NCI-H345 (cell line): Measurements from ENCODE around the gene CFAP61.
"Not testable (repeated sequence)": the region's sequence is repeated elsewhere in the genome, so short reads cannot be mapped to it uniquely, and the experiment has no call there.

ENCODE experiments used
- DNase-seq: peaks from one replicate; lab custom pipeline; 2025; lab: John Stamatoyannopoulos, UW

Gene CFAP61

GRCh38 chr20:20209684-20210083 lies 157.4 kb downstream of the CFAP61 start:
- no peak for DNase-seq

DNA sequence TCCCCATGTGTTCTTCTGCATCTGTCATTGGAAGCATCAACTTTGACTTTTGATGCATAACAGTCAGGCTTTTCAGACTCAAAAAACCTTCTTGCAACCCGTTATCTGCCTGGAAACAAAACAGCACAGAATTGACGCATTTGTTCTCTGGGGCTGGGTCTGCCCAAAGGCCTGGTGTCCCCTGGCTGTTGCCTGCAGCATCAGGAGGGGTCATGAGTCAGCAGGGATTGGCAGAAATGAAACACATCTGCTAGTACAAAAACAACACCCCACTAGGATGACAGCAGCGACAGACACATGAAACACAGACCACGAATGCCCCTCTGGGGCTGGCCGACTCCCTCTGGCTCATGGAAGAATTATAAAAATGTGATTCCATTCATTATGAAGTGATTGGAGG lies 158.0 kb downstream of the CFAP61 start:
- DNase-seq, result no peak

- DNase-seq, result no peak
Observed at GRCh38 chr20:20210943-20211273, 158.6 kb downstream of the CFAP61 start.

DNA sequence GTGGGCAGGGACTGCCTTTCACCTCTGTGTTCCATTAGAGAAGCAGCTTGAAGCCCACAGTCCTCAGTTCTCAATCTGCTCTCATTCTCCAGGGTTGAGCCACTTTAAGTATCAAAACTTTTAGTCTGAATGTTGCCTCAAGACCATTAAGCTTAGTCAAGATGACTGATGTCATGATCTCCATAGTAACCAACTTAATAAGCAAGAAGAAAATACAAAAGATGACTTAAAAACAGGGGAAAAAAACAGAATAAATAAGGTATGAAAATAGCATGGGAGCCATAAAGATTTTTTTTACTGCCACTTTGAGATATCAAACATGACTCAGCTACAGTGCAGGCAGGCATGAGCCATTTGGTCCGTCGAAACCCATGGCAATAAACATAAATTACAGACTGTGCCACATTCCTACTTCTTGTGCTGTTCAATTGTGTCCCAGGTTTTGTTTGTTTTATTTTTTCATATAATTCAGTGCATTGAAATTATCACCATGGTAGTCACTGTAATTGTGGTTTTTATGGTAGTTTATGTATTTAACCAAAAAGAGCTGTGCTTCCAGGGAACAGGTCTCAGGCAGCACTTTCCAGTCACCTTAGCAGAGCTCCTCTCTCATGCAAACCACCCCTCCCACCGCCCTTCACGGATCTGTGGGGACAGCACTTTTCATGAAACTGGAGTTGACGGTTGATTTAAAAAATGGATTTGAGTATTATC lies 159.1 kb downstream of the CFAP61 start:
- peak; percentile 61 for DNase-seq

- peak; percentile 93 for DNase-seq
Observed at GRCh38 chr20:20211988-20212518, 159.7 kb downstream of the CFAP61 start.

- peak; percentile 96 for DNase-seq
Observed at GRCh38 chr20:20212675-20213096, 160.4 kb downstream of the CFAP61 start.

GRCh38 chr20:20213526-20214121 lies 161.3 kb downstream of the CFAP61 start:
- no peak for DNase-seq

DNA sequence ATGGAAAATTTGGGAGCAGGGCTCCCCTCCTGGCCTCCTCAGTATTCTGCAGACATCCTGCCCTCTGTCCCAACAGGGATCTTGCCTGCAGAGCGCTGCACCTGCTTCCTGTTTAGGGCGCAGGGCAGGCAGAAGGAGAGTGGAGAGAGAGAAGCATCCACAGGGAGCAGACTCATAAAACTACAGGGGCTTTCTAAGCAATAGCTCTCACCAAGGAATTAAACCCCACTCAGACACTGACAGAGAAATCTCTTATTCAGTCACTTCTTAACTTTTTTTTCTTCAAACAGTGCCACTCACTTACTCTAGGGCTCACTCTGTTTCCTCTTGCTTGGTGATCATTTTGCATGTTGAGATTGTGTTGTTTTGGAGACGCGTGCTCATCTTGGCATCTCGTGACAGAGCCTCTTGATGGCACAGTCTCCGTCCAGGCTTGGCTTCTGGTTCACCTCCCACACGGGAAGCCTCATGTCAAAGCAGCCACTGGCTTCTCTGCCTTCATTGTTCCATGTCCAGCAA lies 162.5 kb downstream of the CFAP61 start:
- DNase-seq, result peak; percentile 84

DNA sequence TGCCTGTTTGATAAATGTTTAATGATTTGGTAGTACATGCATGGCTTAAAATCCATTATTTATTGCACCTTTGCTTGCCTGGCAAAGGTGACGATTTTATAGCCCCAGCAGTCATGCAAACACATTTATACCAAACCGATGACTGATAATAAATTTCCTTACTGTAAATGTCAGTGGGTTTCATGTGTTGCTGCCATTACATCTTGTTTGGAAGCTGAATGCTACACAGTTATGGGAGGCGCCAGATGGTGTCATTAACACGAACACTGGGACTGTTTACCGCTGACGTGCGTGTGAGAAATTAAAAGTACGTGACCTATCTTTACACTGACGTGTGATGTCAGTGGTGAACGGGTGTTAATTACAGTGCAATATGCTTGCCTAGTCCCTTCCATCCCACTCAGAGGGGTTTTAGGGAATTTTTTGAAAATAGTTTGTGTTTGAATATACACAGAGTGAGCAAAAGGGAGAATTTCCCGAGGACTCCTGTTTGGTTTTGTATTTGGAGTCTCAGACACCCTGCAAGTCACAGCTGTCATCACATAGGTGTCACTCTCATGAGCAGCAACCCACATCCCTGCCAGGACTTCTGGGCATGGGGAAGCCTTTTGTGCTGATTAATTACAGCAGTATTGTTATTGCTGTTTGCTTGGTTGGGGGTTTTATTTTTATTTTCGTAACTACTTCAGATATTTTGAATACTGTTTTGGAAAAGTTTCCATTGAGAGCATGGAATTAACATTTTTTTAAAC lies 163.8 kb downstream of the CFAP61 start:
- DNase-seq, result peak; percentile 85

GRCh38 chr20:20216941-20217340 lies 164.6 kb downstream of the CFAP61 start:
- no peak for DNase-seq

- peak; percentile 16 for DNase-seq
Observed at GRCh38 chr20:20217621-20218020, 165.3 kb downstream of the CFAP61 start.

- DNase-seq, result not testable (repeated sequence)
Observed at GRCh38 chr20:20218106-20218505, 165.8 kb downstream of the CFAP61 start.

DNA sequence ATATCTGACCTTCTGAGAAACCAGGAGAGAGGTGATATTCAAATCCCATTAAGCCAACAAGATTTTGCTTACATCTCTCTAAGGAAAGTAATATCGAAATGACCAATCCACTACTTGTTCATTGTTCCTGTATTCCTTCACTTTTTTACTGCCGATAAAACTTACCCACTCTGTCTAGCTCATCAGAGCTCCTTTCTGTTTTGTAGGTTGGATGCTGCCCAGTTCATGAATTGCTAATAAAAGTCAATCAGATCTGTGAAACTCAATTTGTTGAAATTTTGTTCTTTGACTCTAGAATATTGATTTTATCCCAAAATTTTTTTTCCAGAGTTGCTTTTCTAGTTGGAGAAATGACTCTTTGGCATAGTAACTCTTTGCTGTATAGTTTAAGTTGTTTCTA lies 166.7 kb downstream of the CFAP61 start:
- no peak for DNase-seq

GRCh38 chr20:20220134-20220533 lies 167.8 kb downstream of the CFAP61 start:
- DNase-seq, result no peak

DNA sequence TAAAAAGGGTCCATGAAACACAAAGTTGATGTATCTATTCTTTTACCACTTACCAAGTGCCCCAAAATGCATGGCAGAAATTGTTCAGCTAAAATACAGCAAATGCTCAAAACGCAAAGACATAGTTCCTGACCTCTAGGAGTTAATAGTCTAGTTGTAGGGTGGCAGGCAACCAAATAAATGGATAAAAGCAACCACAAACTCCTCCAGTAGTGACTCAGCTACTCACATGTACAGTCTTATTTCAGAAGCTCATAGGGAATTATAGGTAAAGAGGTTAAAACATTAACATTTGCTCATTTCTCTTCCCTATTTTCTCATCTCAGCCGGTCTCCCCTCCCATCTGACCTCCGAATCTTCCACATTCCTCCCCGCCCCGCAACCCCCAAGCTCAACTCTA lies 171.6 kb downstream of the CFAP61 start:
- no peak for DNase-seq

DNA sequence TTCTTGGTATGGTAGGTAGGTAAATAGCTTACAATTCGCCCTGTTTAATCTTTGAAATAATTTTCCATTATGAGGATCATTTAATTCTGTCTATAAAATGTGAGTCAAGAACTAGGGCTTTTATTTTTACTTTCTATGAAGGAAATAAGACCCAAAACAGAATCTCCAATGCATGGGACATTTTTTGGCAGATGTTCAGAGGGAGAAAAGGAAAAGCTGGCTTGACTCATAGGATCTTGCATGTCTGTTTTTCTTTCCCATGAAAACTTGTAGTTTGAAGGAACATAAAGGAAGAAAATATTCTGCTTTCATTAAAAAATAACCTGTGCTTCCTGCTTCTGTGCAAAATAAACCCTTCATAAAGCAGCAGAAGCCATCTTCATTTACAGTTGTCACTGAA lies 172.5 kb downstream of the CFAP61 start:
- DNase-seq, result peak; percentile 36

GRCh38 chr20:20225325-20226043 lies 173.2 kb downstream of the CFAP61 start:
- peak; percentile 93 for DNase-seq

DNA sequence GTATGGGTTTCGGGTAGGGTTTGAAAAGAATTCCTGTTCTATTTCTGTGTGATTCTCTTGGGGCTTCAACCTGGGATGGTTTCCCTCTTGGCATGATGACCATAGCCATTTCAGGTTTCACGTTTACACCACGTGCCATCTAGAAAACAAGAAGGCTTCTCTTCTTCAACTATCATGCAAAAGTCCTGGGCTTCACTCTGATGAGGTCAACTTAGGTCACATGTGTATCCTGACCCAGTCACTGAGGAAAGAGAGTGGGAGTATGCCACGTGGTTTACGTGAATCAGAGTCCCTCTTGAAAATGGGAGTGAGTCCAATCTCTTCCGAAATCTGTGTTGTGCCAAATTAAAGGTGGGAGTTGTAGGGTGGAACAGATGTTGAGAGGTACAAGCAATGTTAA lies 174.2 kb downstream of the CFAP61 start:
- no peak for DNase-seq

GRCh38 chr20:20227013-20227571 lies 174.8 kb downstream of the CFAP61 start:
- DNase-seq, result no peak

GRCh38 chr20:20228351-20228750 lies 176.0 kb downstream of the CFAP61 start:
- DNase-seq, result no peak

- DNase-seq, result no peak
Observed at GRCh38 chr20:20229595-20229994, 177.3 kb downstream of the CFAP61 start.

GRCh38 chr20:20230741-20231140 lies 178.4 kb downstream of the CFAP61 start:
- no peak for DNase-seq
